ENCODE data around the gene TTC23. TPM values are rescaled to one million over a fixed set of nuclear protein-coding genes. Genes with fewer than 3 reads are reported as not detected.

Gene TTC23
- total and polyA plus RNA-seq, 4 donors = 8.3 to 33.6 (median 20.3) TPM

- no peak overlapping the region for H3K27ac ChIP-seq (ENCODE audit: low read depth in 1 of 2, low read length in 2 of 2)
- H3K36me3 ChIP-seq (ENCODE audit: control insufficient read depth in 1 of 2, insufficient read depth in 2 of 2, low read length in 1 of 2) = peaks cover 7 to 21% of the 10 kb centered on the region in 2 donors
- intact Hi-C loops (cut with DNase I) = no loop called here
- no peak overlapping the region for H3K4me3 ChIP-seq (ENCODE audit: low read length in 2 of 2)
- 92 to 95% methylated on average over 6 of the region's 6 CpGs for WGBS, 2 donors
- no peaks in the 10 kb centered on the region for H3K27me3 ChIP-seq (ENCODE audit: control insufficient read depth in 1 of 2, insufficient read depth in 2 of 2, low read length in 1 of 2)
- no peaks in the 10 kb centered on the region for H3K9me3 ChIP-seq (ENCODE audit: control insufficient read depth, low read length)
- no peaks in the 10 kb centered on the region for H3K4me1 ChIP-seq (ENCODE audit: control insufficient read depth in 1 of 2, insufficient read depth in 2 of 2, low read length in 2 of 2)
- no peak for DNase-seq
- no peak for ATAC-seq (ENCODE audit: low FRiP score)
Observed at GRCh38 chr15:99224372-99225214, 24.8 kb downstream of the TTC23 start.

GRCh38 chr15:99213187-99213811 lies 36.1 kb downstream of the TTC23 start:
- H3K4me3 ChIP-seq (ENCODE audit: low read length in 2 of 2) = no peak overlapping the region
- DNase-seq (peak; percentile 86 to 93), ATAC-seq (ENCODE audit: low FRiP score) (peak; percentile 90)
- no peaks in the 10 kb centered on the region for H3K9me3 ChIP-seq (ENCODE audit: control insufficient read depth, low read length)
- no peaks in the 10 kb centered on the region for H3K27me3 ChIP-seq (ENCODE audit: control insufficient read depth in 1 of 2, insufficient read depth in 2 of 2, low read length in 1 of 2)
- intact Hi-C loops (cut with DNase I) = loop anchor here (1.0 to 5.0 kb wide), 3 partner anchors 41 to 113 kb away; no protein-coding TSS in a partner anchor
- WGBS, 2 donors = 0% methylated on average over 1 of the region's 1 CpG
- no peaks in the 10 kb centered on the region for H3K4me1 ChIP-seq (ENCODE audit: control insufficient read depth in 1 of 2, insufficient read depth in 2 of 2, low read length in 2 of 2)
- H3K27ac ChIP-seq (ENCODE audit: low read depth in 1 of 2, low read length in 2 of 2) = no peak overlapping the region
- peaks cover 2 to 4% of the 10 kb centered on the region in 2 donors for H3K36me3 ChIP-seq (ENCODE audit: control insufficient read depth in 1 of 2, insufficient read depth in 2 of 2, low read length in 1 of 2)

GRCh38 chr15:99212406-99212805 lies 37.0 kb downstream of the TTC23 start:
- Histone ChIP-seq H3K27ac (ENCODE audit: low read depth in 1 of 2, low read length in 2 of 2) (no peak overlapping the region), H3K9me3 (ENCODE audit: control insufficient read depth, low read length) (no peaks in the 10 kb centered on the region), H3K27me3 (ENCODE audit: control insufficient read depth in 1 of 2, insufficient read depth in 2 of 2, low read length in 1 of 2) (no peaks in the 10 kb centered on the region), H3K36me3 (ENCODE audit: control insufficient read depth in 1 of 2, insufficient read depth in 2 of 2, low read length in 1 of 2) (peaks cover 0 to 2% of the 10 kb centered on the region in 2 donors), H3K4me1 (ENCODE audit: control insufficient read depth in 1 of 2, insufficient read depth in 2 of 2, low read length in 2 of 2) (no peaks in the 10 kb centered on the region), H3K4me3 (ENCODE audit: low read length in 2 of 2) (no peak overlapping the region)
- ATAC-seq (ENCODE audit: low FRiP score) (no peak), DNase-seq (no peak)
- 77 to 93% methylated on average over 7 of the region's 7 CpGs for WGBS, 2 donors
- intact Hi-C loops (cut with DNase I) = loop anchor here in 1 of 2 donors (2.0 to 5.0 kb wide), 2 partner anchors 40 to 112 kb away; no protein-coding TSS in a partner anchor

GRCh38 chr15:99211926-99212325 lies 37.5 kb downstream of the TTC23 start:
- WGBS, 2 donors = 69 to 80% methylated on average over 4 of the region's 4 CpGs
- ATAC-seq (ENCODE audit: low FRiP score) = no peak
- intact Hi-C loops (cut with DNase I) = loop anchor here in 1 of 2 donors (2.0 to 5.0 kb wide), 2 partner anchors 40 to 111 kb away; no protein-coding TSS in a partner anchor
- Histone ChIP-seq H3K27me3 (ENCODE audit: control insufficient read depth in 1 of 2, insufficient read depth in 2 of 2, low read length in 1 of 2) (no peaks in the 10 kb centered on the region), H3K36me3 (ENCODE audit: control insufficient read depth in 1 of 2, insufficient read depth in 2 of 2, low read length in 1 of 2) (peaks cover 0 to 2% of the 10 kb centered on the region in 2 donors), H3K27ac (ENCODE audit: low read depth in 1 of 2, low read length in 2 of 2) (no peak overlapping the region), H3K4me3 (ENCODE audit: low read length in 2 of 2) (no peak overlapping the region), H3K9me3 (ENCODE audit: control insufficient read depth, low read length) (no peaks in the 10 kb centered on the region), H3K4me1 (ENCODE audit: control insufficient read depth in 1 of 2, insufficient read depth in 2 of 2, low read length in 2 of 2) (no peaks in the 10 kb centered on the region)
- no peak for DNase-seq

- Histone ChIP-seq H3K36me3 (ENCODE audit: control insufficient read depth in 1 of 2, insufficient read depth in 2 of 2, low read length in 1 of 2) (no peaks in the 10 kb centered on the region), H3K4me1 (ENCODE audit: control insufficient read depth in 1 of 2, insufficient read depth in 2 of 2, low read length in 2 of 2) (no peaks in the 10 kb centered on the region), H3K9me3 (ENCODE audit: control insufficient read depth, low read length) (no peaks in the 10 kb centered on the region), H3K27me3 (ENCODE audit: control insufficient read depth in 1 of 2, insufficient read depth in 2 of 2, low read length in 1 of 2) (no peaks in the 10 kb centered on the region), H3K27ac (ENCODE audit: low read depth in 1 of 2, low read length in 2 of 2) (no peak overlapping the region), H3K4me3 (ENCODE audit: low read length in 2 of 2) (no peak overlapping the region)
- intact Hi-C loops (cut with DNase I) = loop anchor here in 1 of 2 donors (5.0 kb wide), 1 partner anchor 38 kb away; no protein-coding TSS in a partner anchor
- no peak for DNase-seq
- ATAC-seq (ENCODE audit: low FRiP score) = no peak
Observed at GRCh38 chr15:99210334-99210733, 39.0 kb downstream of the TTC23 start.

- Histone ChIP-seq H3K9me3 (ENCODE audit: control insufficient read depth, low read length) (no peaks in the 10 kb centered on the region), H3K27ac (ENCODE audit: low read depth in 1 of 2, low read length in 2 of 2) (no peak overlapping the region), H3K4me3 (ENCODE audit: low read length in 2 of 2) (no peak overlapping the region), H3K27me3 (ENCODE audit: control insufficient read depth in 1 of 2, insufficient read depth in 2 of 2, low read length in 1 of 2) (no peaks in the 10 kb centered on the region), H3K36me3 (ENCODE audit: control insufficient read depth in 1 of 2, insufficient read depth in 2 of 2, low read length in 1 of 2) (no peaks in the 10 kb centered on the region), H3K4me1 (ENCODE audit: control insufficient read depth in 1 of 2, insufficient read depth in 2 of 2, low read length in 2 of 2) (no peaks in the 10 kb centered on the region)
- DNase-seq (no peak), ATAC-seq (ENCODE audit: low FRiP score) (no peak)
- WGBS, 2 donors = 86 to 88% methylated on average over 2 of the region's 2 CpGs
- intact Hi-C loops (cut with DNase I) = no loop called here
Observed at GRCh38 chr15:99209326-99209725, 40.1 kb downstream of the TTC23 start.

GRCh38 chr15:99207672-99208071 lies 41.7 kb downstream of the TTC23 start:
- no peaks in the 10 kb centered on the region for H3K27me3 ChIP-seq (ENCODE audit: control insufficient read depth in 1 of 2, insufficient read depth in 2 of 2, low read length in 1 of 2)
- DNase-seq (no peak), ATAC-seq (ENCODE audit: low FRiP score) (no peak)
- WGBS, 2 donors = 75 to 82% methylated on average over 3 of the region's 3 CpGs
- H3K27ac ChIP-seq (ENCODE audit: low read depth in 1 of 2, low read length in 2 of 2) = no peak overlapping the region
- intact Hi-C loops (cut with DNase I) = no loop called here
- no peaks in the 10 kb centered on the region for H3K4me1 ChIP-seq (ENCODE audit: control insufficient read depth in 1 of 2, insufficient read depth in 2 of 2, low read length in 2 of 2)
- H3K36me3 ChIP-seq (ENCODE audit: control insufficient read depth in 1 of 2, insufficient read depth in 2 of 2, low read length in 1 of 2) = no peaks in the 10 kb centered on the region
- H3K4me3 ChIP-seq (ENCODE audit: low read length in 2 of 2) = no peak overlapping the region
- no peaks in the 10 kb centered on the region for H3K9me3 ChIP-seq (ENCODE audit: control insufficient read depth, low read length)

- Histone ChIP-seq H3K4me1 (ENCODE audit: control insufficient read depth in 1 of 2, insufficient read depth in 2 of 2, low read length in 2 of 2) (no peaks in the 10 kb centered on the region), H3K27ac (ENCODE audit: low read depth in 1 of 2, low read length in 2 of 2) (no peak overlapping the region), H3K4me3 (ENCODE audit: low read length in 2 of 2) (no peak overlapping the region), H3K27me3 (ENCODE audit: control insufficient read depth in 1 of 2, insufficient read depth in 2 of 2, low read length in 1 of 2) (no peaks in the 10 kb centered on the region), H3K9me3 (ENCODE audit: control insufficient read depth, low read length) (no peaks in the 10 kb centered on the region), H3K36me3 (ENCODE audit: control insufficient read depth in 1 of 2, insufficient read depth in 2 of 2, low read length in 1 of 2) (peaks cover 2% of the 10 kb centered on the region in 2 donors)
- DNase-seq (no peak), ATAC-seq (ENCODE audit: low FRiP score) (no peak)
- intact Hi-C loops (cut with DNase I) = no loop called here
- 45 to 64% methylated on average over 2 of the region's 2 CpGs for WGBS, 2 donors
Observed at GRCh38 chr15:99202176-99202552, 47.2 kb downstream of the TTC23 start.

Data from aorta (tissue), 5 donors.